GM12892 (cell line): ENCODE data around the gene CRYBA2.

ENCODE experiments used
- DNase-seq: peaks from one replicate; pipeline ENCODE4 v3.0.0; 2011; ENCODE audit not compliant: insufficient read length
- FAIRE-seq: peaks from 2 replicates; lab custom pipeline; 2011; peaks lifted over from hg19 to GRCh38; lab: Jason Lieb, UNC
- POLR2A ChIP-seq: IDR thresholded peaks from 2 replicates; pipeline ENCODE4 v1.6.1; 2011; ENCODE audit warnings: low read depth, low read length, control low read depth
- POLR2AphosphoS5 ChIP-seq: IDR thresholded peaks from 2 replicates; pipeline ENCODE4 v1.6.1; 2011; ENCODE audit warnings: low read depth, low read length, control low read depth
- TAF1 ChIP-seq: IDR thresholded peaks from 2 replicates; pipeline ENCODE4 v1.6.1; 2011; ENCODE audit warnings: low read depth, mild to moderate bottlenecking, control low read depth, low read length, borderline replicate concordance

CRYBA2 gene

DNA sequence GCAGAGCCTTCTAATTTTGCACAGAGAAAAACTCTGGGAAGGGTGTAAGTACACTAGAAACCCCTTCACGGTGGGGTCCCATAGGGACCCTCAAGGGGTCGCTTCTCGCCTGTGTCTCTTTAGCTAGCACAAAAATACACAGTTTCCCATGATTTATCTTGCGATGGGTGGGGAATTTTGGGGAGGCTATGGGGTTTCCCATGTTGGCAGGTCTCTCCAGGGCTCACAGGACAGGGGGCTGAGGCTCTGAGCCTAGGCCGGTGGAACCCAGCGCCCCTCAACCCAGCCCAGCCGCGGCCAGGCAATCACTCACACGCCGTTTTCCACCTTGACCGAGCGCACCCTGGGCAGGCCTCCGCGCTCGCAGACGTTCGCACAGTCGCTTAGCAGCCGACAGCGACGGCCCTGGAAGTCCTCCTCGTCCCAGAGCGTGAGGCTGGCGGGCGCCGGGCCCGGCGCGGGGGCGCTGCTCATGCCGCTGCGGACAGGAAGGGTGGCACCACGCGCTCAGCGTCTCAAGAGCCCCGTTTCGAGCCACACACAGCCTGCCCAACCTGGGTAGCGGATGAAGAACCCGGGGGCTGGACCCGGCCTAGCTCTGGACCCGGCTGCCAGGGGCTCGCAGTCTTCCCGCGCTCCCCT is 398 bp downstream of the CRYBA2 start:
- DNase-seq (no peak), FAIRE-seq (no peak)
- TF ChIP-seq TAF1 (no peak), POLR2A (no peak), POLR2AphosphoS5 (no peak)

- FAIRE-seq (no peak), DNase-seq (no peak)
- TF ChIP-seq POLR2AphosphoS5, result no peak
- no peak for TF ChIP-seq TAF1
- no peak for TF ChIP-seq POLR2A
Observed at GRCh38 chr2:218992196-218992595, 1.0 kb downstream of the CRYBA2 start.

GRCh38 chr2:218991674-218992168 is 1.5 kb downstream of the CRYBA2 start:
- TF ChIP-seq POLR2A, result no peak
- DNase-seq (no peak), FAIRE-seq (no peak)

GRCh38 chr2:218990612-218991011 is 2.6 kb downstream of the CRYBA2 start:
- FAIRE-seq (no peak), DNase-seq (no peak)
- TF ChIP-seq POLR2A (no peak), TAF1 (no peak), POLR2AphosphoS5 (no peak)

DNA sequence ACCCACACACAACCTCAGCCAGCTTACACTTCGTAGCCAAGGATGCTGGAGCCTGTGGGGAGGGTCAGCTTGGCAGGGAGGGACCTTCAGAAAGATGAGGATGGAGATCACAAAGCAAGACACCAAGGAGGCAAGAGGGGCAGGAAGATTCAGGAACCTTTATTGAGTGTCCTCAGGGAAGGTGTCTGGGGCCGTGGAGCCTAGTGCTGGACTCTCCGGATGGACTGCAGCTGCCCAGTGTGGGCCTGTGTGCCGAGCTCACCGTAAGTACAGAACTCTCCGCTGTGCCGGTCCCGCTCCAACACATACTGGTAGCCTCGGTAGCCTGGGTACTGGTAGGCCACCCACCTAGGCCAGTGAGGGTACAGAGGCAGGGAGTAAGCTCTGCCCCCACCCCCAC is 3.2 kb downstream of the CRYBA2 start:
- no peak for FAIRE-seq
- DNase-seq, result no peak
- TF ChIP-seq POLR2AphosphoS5 (no peak), TAF1 (no peak), POLR2A (no peak)

DNA sequence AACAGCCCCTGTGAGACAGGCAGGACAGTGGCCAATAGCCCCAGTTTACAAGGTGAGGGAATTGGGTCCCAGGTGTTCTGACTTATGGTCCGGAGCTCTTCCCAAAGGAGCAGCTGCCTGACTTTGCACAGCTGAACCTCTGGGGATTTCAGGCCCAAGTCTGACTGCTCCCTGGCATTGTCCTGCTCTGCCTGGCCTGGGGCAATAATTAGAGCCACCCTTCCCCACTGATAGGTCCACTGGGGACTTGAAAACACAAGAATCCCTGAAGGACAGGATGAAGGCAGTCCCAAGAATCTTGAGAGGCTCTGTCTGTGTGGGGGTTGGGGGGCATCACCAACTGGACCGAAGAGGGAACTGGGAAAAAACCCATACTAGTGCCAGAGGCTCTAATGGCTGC is 4.6 kb downstream of the CRYBA2 start:
- no peak for FAIRE-seq
- TF ChIP-seq POLR2AphosphoS5, result no peak
- no peak for TF ChIP-seq POLR2A
- no peak for TF ChIP-seq TAF1

GRCh38 chr2:218988164-218988563 is 5.1 kb downstream of the CRYBA2 start:
- DNase-seq, result no peak
- no peak for FAIRE-seq
- no peak for TF ChIP-seq POLR2A
- TF ChIP-seq TAF1, result no peak
- no peak for TF ChIP-seq POLR2AphosphoS5

More for the DNA sequence above, 4.6 kb downstream of the CRYBA2 start:
- no peak for DNase-seq

DNA sequence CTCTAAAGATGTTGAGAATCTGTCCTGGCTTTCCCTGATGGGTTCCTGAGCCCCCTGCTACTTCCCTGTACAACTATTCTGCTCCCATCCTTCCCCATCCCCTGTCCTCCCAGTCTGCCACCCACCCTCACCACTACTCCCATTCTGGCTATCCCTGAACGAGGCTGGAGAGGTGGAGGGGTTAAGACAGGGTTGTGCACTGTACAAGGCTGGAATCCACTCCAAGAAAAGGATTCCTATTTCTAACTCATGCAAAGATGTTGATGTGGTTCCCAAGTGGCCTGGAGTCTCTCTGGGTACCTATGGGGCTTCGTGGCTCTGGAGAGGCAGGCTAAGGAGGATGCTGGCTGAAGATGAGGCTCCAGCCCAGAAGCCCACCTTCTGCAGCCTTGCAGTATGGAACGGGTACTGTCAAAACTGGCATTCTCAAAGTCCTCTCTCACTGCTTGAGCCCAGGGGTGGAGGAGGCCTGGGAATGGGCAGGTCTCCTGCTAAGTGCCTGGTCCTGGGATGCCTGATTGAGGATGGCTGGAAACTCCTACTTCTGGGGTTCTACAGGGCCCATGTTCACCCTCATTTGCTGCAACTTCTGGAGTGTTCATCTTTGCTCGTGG is 7.0 kb downstream of the CRYBA2 start:
- DNase-seq (no peak), FAIRE-seq (no peak)
- no peak for TF ChIP-seq POLR2A
- TF ChIP-seq POLR2AphosphoS5, result no peak
- TF ChIP-seq TAF1, result no peak

DNA sequence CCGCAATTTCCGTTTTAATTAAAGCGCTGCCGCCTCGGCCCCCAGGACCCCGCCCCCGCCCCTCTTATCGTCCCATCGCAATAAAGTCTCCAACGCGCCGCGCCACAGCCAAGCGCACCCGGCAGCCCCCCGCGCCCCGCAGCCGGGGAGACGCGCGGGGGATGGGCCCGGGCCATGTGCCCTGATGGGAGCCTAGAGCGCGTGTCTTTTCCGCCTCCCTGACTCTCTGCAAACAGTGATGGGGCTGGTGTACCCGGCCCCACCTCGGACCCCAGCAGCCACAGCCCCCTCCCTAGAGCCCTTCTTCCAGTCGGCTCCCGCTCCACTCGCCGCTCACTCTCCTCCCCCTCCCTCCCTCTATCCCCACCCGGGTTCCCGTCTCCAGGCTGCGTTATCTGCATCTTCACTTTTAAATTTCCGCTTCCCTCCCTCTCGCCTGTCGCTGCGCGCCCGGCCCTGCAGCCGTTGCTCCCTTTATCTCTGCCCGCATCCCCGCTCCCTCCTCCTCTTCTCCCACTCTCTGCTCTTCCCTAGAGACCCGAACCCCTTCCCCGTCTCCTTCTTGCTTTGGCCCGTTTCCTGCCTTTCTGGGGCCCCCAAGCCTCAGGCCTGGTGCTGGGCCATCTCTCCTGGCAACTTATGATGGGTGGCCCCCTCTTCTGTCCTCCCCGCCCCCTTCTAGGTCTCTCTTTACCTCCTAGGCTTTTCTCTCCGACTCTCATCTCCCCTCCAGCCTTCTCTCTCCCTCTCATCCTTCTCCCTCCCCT is 7.7 kb downstream of the CRYBA2 start:
- FAIRE-seq (no peak), DNase-seq (no peak)
- no peak for TF ChIP-seq POLR2A
- TF ChIP-seq POLR2AphosphoS5, result no peak
- TF ChIP-seq TAF1, result no peak

- TF ChIP-seq POLR2A (no peak), TAF1 (no peak), POLR2AphosphoS5 (no peak)
- FAIRE-seq (no peak), DNase-seq (no peak)
Observed at GRCh38 chr2:218985021-218985324, 8.2 kb downstream of the CRYBA2 start, which contains the start of gene FEV. TSS of gene FEV (minus strand) at chr2:218985184. CDS start at chr2:218985075, 109 bp downstream.

- no peak for TF ChIP-seq TAF1
- no peak for TF ChIP-seq POLR2AphosphoS5
- TF ChIP-seq POLR2A, result no peak
- FAIRE-seq (no peak), DNase-seq (no peak)
Observed at GRCh38 chr2:218984239-218985020, 8.8 kb downstream of the CRYBA2 start.

GRCh38 chr2:218983934-218984238 is 9.3 kb downstream of the CRYBA2 start:
- no peak for FAIRE-seq
- TF ChIP-seq TAF1, result no peak
- no peak for TF ChIP-seq POLR2A
- no peak for TF ChIP-seq POLR2AphosphoS5
- no peak for DNase-seq
